GM19023 (cell line): Measurements from ENCODE around the gene CDON.
A peak's percentile ranks its signal among the peaks of the same experiment; 100 is the strongest.
"Not testable (repeated sequence)": the region's sequence is repeated elsewhere in the genome, so short reads cannot be mapped to it uniquely, and the experiment has no call there.

Experiments
- ATAC-seq: cut with Tn5 transposase; IDR thresholded peaks from one replicate; pipeline ENCODE4 v1.9.1; 2021; ENCODE audit warnings: mild to moderate bottlenecking, moderate library complexity; ENCODE audit not compliant: unreplicated experiment

CDON gene

GRCh38 chr11:126002181-126002580, 60.5 kb downstream of the CDON start:
- ATAC-seq = no peak

GRCh38 chr11:125999234-125999880, 63.3 kb downstream of the CDON start:
- no peak for ATAC-seq

- no peak for ATAC-seq
Observed at GRCh38 chr11:125998267-125998666, 64.4 kb downstream of the CDON start.

GRCh38 chr11:125995313-125995712, 67.4 kb downstream of the CDON start:
- ATAC-seq = peak; percentile 95

- no peak for ATAC-seq
Observed at GRCh38 chr11:125994509-125994908, 68.2 kb downstream of the CDON start.

- no peak for ATAC-seq
Observed at GRCh38 chr11:125992893-125993292, 69.8 kb downstream of the CDON start.

GRCh38 chr11:125990244-125990643, 72.4 kb downstream of the CDON start:
- no peak for ATAC-seq

GRCh38 chr11:125987066-125987641, 75.5 kb downstream of the CDON start:
- ATAC-seq = no peak

GRCh38 chr11:125985956-125986355, 76.7 kb downstream of the CDON start:
- not testable (repeated sequence) for ATAC-seq

GRCh38 chr11:125982348-125982730, 80.3 kb downstream of the CDON start:
- no peak for ATAC-seq

GRCh38 chr11:125980436-125980835, 82.2 kb downstream of the CDON start:
- no peak for ATAC-seq

GRCh38 chr11:125979511-125979910, 83.2 kb downstream of the CDON start:
- ATAC-seq = no peak

- ATAC-seq = no peak
Observed at GRCh38 chr11:125978778-125979407, 83.8 kb downstream of the CDON start.

GRCh38 chr11:125978181-125978716, 84.4 kb downstream of the CDON start:
- no peak for ATAC-seq

GRCh38 chr11:125977333-125977732, 85.3 kb downstream of the CDON start:
- ATAC-seq = no peak

- ATAC-seq = no peak
Observed at GRCh38 chr11:125976156-125976555, 86.5 kb downstream of the CDON start.

- no peak for ATAC-seq
Observed at GRCh38 chr11:125975634-125976033, 87.0 kb downstream of the CDON start.

GRCh38 chr11:125974284-125974683, 88.4 kb downstream of the CDON start:
- ATAC-seq = no peak

GRCh38 chr11:125971618-125972017, 91.0 kb downstream of the CDON start:
- ATAC-seq = no peak

GRCh38 chr11:125968354-125968753, 94.3 kb downstream of the CDON start:
- no peak for ATAC-seq

- ATAC-seq = no peak
Observed at GRCh38 chr11:125967515-125967914, 95.2 kb downstream of the CDON start.

GRCh38 chr11:125960771-125961170, 101.9 kb downstream of the CDON start:
- no peak for ATAC-seq
